Measurements from ENCODE around the gene CSRNP3. TPM values are rescaled to one million over a fixed set of nuclear protein-coding genes. Genes with fewer than 3 reads are reported as not detected.

The CSRNP3 gene
- total RNA-seq, 2 donors from 2014 or later = 8.3 to 16.1 TPM

DNA sequence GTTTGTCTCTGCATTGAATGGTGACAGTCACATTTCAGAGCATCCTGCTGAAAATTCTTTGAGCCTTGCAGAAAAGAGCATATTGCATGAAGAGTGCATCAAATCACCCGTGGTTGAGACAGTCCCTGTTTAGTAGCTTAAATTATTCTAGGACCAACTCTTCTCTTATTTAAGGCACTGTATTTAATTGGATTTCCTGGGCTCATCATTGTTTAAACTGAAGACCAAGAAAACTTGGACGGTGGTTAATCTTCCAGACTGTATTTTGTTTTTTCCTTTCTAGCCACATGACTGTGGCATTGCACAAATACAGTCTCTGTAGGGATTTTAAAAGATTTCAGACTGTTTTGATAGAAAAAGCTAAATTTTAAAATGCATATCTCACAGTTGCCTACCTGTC lies 210.1 kb downstream of the CSRNP3 start:
- H3K27me3 Mint-ChIP-seq (ENCODE audit: insufficient read depth) = no peaks in the 10 kb centered on the region
- no peak overlapping the region for H3K27ac Mint-ChIP-seq

DNA sequence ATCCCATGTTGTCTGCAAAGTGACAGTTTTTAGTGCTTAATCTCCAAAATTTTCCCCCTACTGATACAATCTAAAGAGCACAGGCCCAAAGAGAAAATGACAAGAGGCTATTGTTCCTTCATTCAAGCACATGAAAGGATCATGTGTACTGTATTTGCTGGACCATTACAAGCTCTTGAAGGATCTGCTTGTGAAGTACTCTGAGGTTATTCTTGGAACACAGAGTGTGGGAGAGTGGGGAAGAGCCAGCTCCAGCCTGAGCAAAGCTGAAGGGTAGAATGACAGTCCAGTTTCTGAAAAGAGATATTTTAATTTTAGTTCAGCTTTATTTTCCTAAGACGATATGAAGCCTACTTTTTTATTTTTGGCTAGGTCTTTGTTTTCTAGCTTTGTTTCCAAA lies 212.3 kb downstream of the CSRNP3 start:
- Histone ChIP-seq H3K27ac (ENCODE audit: low read depth, low read length) (peak overlapping the region; percentile 67), H3K36me3 (ENCODE audit: control insufficient read depth, insufficient read depth, low read length) (no peaks in the 10 kb centered on the region), H3K4me3 (ENCODE audit: low read length) (no peak overlapping the region), H3K27me3 (ENCODE audit: control insufficient read depth, insufficient read depth, low read length, poor library complexity, severe bottlenecking) (no peaks in the 10 kb centered on the region), H3K9ac (ENCODE audit: extremely low read depth, low read length, poor library complexity, severe bottlenecking) (no peak overlapping the region), H3K9me3 (ENCODE audit: control insufficient read depth, low read length) (no peaks in the 10 kb centered on the region), H3K4me1 (ENCODE audit: control insufficient read depth, insufficient read depth, low read length) (no peaks in the 10 kb centered on the region)
- TF ChIP-seq, protein P1, sequence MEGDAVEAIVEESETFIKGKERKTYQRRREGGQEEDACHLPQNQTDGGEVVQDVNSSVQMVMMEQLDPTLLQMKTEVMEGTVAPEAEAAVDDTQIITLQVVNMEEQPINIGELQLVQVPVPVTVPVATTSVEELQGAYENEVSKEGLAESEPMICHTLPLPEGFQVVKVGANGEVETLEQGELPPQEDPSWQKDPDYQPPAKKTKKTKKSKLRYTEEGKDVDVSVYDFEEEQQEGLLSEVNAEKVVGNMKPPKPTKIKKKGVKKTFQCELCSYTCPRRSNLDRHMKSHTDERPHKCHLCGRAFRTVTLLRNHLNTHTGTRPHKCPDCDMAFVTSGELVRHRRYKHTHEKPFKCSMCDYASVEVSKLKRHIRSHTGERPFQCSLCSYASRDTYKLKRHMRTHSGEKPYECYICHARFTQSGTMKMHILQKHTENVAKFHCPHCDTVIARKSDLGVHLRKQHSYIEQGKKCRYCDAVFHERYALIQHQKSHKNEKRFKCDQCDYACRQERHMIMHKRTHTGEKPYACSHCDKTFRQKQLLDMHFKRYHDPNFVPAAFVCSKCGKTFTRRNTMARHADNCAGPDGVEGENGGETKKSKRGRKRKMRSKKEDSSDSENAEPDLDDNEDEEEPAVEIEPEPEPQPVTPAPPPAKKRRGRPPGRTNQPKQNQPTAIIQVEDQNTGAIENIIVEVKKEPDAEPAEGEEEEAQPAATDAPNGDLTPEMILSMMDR (conservative IDR thresholded peaks at IDR 0.05) = no peak
- WGBS, 2 experiments (ENCODE audit: insufficient coverage in 1 of 2, insufficient read length in 1 of 2) = 100% methylated on average over 1 of the region's 1 CpG
- no peak overlapping the region for H3K4me3 Mint-ChIP-seq
- no peak overlapping the region for H3K27ac Mint-ChIP-seq
- H3K4me1 Mint-ChIP-seq = no peaks in the 10 kb centered on the region
- H3K9me3 Mint-ChIP-seq = no peaks in the 10 kb centered on the region
- peaks cover 18% of the 10 kb centered on the region for H3K36me3 Mint-ChIP-seq (ENCODE audit: low read depth)
- no peaks in the 10 kb centered on the region for H3K27me3 Mint-ChIP-seq (ENCODE audit: insufficient read depth)
- DNase-seq = no peak

More for the DNA sequence above, 210.1 kb downstream of the CSRNP3 start:
- Histone ChIP-seq H3K27me3 (ENCODE audit: control insufficient read depth, insufficient read depth, low read length, poor library complexity, severe bottlenecking) (no peaks in the 10 kb centered on the region), H3K9ac (ENCODE audit: extremely low read depth, low read length, poor library complexity, severe bottlenecking) (no peak overlapping the region), H3K9me3 (ENCODE audit: control insufficient read depth, low read length) (no peaks in the 10 kb centered on the region), H3K4me3 (ENCODE audit: low read length) (no peak overlapping the region), H3K27ac (ENCODE audit: low read depth, low read length) (no peak overlapping the region), H3K4me1 (ENCODE audit: control insufficient read depth, insufficient read depth, low read length) (no peaks in the 10 kb centered on the region), H3K36me3 (ENCODE audit: control insufficient read depth, insufficient read depth, low read length) (no peaks in the 10 kb centered on the region)
- no peak for DNase-seq
- TF ChIP-seq, protein P1 (conservative IDR thresholded peaks at IDR 0.05) = no peak
- Mint-ChIP-seq H3K36me3 (ENCODE audit: low read depth) (peaks cover 21% of the 10 kb centered on the region), H3K4me1 (no peaks in the 10 kb centered on the region), H3K9me3 (no peaks in the 10 kb centered on the region), H3K4me3 (no peak overlapping the region)
- 85 to 89% methylated on average over 2 of the region's 2 CpGs for WGBS, 2 experiments (ENCODE audit: insufficient coverage in 1 of 2, insufficient read length in 1 of 2)

DNA sequence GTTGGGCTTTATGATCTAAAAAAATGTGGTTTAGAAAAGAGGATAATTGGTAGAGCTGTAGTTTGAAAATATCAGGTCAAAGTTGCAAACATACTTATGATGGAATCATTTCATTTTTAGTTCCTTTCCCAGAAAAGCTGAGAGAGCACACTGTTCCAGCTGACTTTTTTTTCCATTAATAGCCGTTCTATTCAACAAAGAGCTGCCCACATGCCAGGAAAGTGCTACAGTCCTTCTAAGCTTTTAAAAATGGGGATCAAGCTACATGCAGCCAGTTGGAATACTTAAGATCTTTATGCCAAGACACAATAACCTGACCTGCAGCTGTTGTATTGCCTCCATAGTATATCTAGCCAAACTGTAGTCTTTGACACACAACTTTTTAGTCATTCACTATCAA lies 213.0 kb downstream of the CSRNP3 start:
- Mint-ChIP-seq H3K36me3 (ENCODE audit: low read depth) (peaks cover 14% of the 10 kb centered on the region), H3K9me3 (no peaks in the 10 kb centered on the region)

More for the DNA sequence above, 213.0 kb downstream of the CSRNP3 start:
- DNase-seq = no peak
- no peaks in the 10 kb centered on the region for H3K27me3 Mint-ChIP-seq (ENCODE audit: insufficient read depth)
- Histone ChIP-seq H3K36me3 (ENCODE audit: control insufficient read depth, insufficient read depth, low read length) (no peaks in the 10 kb centered on the region), H3K4me3 (ENCODE audit: low read length) (no peak overlapping the region), H3K4me1 (ENCODE audit: control insufficient read depth, insufficient read depth, low read length) (no peaks in the 10 kb centered on the region), H3K9me3 (ENCODE audit: control insufficient read depth, low read length) (no peaks in the 10 kb centered on the region), H3K27me3 (ENCODE audit: control insufficient read depth, insufficient read depth, low read length, poor library complexity, severe bottlenecking) (no peaks in the 10 kb centered on the region), H3K27ac (ENCODE audit: low read depth, low read length) (peak overlapping the region; percentile 67), H3K9ac (ENCODE audit: extremely low read depth, low read length, poor library complexity, severe bottlenecking) (no peak overlapping the region)
- TF ChIP-seq, protein P1 (conservative IDR thresholded peaks at IDR 0.05) = no peak
- H3K27ac Mint-ChIP-seq = no peak overlapping the region
- peaks cover 2% of the 10 kb centered on the region for H3K4me1 Mint-ChIP-seq
- WGBS, 2 experiments (ENCODE audit: insufficient coverage in 1 of 2, insufficient read length in 1 of 2) = 60 to 79% methylated on average over 1 of the region's 1 CpG
- H3K4me3 Mint-ChIP-seq = no peak overlapping the region

Data from endodermal cell (in vitro differentiated cells).